Coronary artery (tissue), 2 donors: Measurements from ENCODE around the gene TAX1BP3.

Experiments used
- DNase-seq: peaks from one replicate; pipeline ENCODE4 v3.0.0-alpha.2; 2017; ENCODE audit warnings: low spot score
- H3K27ac ChIP-seq, 2 donors: fragments of 200-600 bp; sonication (generic); one replicate each; pipeline ENCODE4 v1.5.1; 2016 to 2019
- H3K4me3 ChIP-seq: fragments of 200-600 bp; sonication (generic); 2 replicates; pipeline ENCODE4 v1.5.1; 2016; ENCODE audit warnings: mild to moderate bottlenecking, moderate library complexity
- TF ChIP-seq, protein P1 (sequence below): fragments of 200-600 bp; sonication (generic); IDR thresholded peaks from one replicate; pipeline ENCODE4 v1.5.1; 2019; ENCODE audit warnings: antibody characterized with exemption

TAX1BP3 gene

DNA sequence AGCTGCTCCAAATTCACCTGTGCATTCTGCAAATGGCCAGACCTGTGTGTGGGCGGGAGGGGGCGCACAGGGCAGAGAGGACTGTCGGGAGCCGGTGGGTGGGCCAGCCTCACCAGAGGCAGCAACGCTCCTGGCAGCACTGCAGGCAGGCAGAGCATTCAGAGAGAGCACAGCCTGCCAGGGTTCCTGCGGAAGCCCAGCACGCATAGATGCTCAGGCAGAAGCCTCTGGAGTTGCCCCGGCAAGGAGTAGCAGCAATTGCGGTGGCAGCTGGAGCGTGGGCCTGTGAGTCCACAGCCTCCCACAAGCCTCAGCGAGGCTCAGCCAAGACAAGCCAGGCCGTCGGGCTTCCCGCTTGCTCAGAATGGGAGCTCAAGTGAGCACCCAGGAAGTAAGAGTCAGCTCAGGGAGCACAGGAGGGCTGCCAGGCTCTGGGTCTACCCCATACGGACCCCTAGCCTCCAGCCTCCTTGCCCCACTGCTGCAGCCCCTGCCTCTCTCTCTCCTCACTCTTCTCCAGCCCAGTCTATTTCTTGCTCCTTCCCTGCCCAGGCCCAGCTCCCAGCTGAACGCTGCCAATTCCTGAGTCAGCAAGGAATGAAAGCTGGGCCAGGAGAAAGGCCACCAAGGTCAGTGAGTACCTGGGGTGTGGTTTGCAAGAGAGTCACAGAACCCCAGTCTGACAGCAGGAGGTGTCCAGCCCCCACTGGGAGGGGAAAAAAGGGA lies 9.9 kb upstream of the TAX1BP3 start:
- Histone ChIP-seq H3K4me3 (no peak overlapping the region), H3K27ac (no peak overlapping the region)
- no peak for DNase-seq
- TF ChIP-seq, protein P1, sequence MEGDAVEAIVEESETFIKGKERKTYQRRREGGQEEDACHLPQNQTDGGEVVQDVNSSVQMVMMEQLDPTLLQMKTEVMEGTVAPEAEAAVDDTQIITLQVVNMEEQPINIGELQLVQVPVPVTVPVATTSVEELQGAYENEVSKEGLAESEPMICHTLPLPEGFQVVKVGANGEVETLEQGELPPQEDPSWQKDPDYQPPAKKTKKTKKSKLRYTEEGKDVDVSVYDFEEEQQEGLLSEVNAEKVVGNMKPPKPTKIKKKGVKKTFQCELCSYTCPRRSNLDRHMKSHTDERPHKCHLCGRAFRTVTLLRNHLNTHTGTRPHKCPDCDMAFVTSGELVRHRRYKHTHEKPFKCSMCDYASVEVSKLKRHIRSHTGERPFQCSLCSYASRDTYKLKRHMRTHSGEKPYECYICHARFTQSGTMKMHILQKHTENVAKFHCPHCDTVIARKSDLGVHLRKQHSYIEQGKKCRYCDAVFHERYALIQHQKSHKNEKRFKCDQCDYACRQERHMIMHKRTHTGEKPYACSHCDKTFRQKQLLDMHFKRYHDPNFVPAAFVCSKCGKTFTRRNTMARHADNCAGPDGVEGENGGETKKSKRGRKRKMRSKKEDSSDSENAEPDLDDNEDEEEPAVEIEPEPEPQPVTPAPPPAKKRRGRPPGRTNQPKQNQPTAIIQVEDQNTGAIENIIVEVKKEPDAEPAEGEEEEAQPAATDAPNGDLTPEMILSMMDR: no peak

DNA sequence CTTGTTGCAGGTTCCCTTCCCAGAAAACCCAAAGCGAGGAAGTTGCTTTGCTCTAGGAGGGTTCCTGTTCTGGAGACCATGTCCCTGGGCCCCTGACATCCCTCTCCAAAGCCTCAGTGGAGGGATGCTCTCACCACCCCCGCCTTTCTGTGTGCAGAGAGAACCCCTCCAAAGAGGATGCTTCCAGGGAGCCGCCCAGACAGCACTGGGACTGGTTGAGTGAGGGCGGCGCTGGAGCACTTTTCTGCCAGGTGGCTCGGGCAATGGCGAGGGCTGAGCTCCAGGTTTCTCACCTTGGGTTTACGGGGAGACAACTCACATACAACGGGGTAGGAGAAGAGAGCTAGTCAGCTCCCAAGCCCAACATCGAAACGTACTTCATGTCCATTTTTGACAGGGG lies 7.5 kb upstream of the TAX1BP3 start:
- no peak for DNase-seq
- Histone ChIP-seq H3K4me3 (no peak overlapping the region), H3K27ac (no peak overlapping the region)
- TF ChIP-seq, protein P1: no peak

DNA sequence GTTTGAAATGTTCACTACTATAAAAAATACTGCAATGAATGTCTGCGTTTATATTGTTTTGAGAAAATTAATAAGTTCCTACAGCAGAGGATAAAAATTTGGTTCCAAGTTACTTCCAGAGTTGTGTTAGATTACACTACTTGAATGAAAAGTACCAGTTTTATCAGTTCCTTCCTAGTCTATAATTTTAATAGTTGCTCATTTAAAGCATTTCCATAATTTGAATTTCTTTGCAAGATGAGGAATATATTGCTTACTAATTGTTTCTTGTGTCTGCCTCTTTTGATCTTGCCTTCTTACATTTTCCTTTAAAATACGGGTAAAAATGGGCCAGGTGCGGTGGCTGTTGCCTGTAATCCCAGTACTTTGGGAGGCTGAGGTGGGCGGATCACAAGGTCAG lies 4.2 kb upstream of the TAX1BP3 start:
- Histone ChIP-seq H3K4me3 (no peak overlapping the region), H3K27ac (no peak overlapping the region)
- no peak for DNase-seq
- TF ChIP-seq, protein P1: no peak

DNA sequence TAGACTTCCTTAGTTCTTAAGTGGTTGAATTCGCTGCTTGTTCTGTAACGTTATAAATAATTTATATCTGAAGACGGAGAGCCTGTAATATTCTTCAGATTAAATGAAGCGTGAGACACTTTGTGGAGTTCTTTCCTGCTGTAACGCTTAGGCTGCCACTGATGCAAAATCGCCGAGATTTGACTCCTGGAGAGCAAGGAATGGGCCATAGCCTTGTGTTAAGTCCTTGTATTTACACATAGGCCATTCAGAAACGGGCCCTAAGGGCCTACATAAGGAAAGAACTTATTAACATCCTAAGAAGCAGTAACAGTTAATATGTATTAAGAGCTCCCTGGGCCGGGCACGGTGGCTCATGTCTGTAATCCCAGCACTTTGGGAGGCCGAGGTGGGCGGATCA lies 1.2 kb upstream of the TAX1BP3 start:
- H3K4me3 ChIP-seq: peak overlapping the region; percentile 100
- DNase-seq: no peak
- TF ChIP-seq, protein P1: no peak
- H3K27ac ChIP-seq: no peak overlapping the region

DNA sequence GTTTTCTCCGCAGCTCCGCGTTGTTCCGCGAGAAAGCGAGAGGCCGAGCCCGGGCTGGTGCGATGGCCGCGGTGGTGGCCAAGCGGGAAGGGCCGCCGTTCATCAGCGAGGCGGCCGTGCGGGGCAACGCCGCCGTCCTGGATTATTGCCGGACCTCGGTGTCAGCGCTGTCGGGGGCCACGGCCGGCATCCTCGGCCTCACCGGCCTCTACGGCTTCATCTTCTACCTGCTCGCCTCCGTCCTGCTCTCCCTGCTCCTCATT lies 638 bp upstream of the TAX1BP3 start:
- Histone ChIP-seq H3K27ac (peak overlapping the region; percentile 92 to 100), H3K4me3 (peak overlapping the region; percentile 100)
- TF ChIP-seq, protein P1: no peak
- no peak for DNase-seq

DNA sequence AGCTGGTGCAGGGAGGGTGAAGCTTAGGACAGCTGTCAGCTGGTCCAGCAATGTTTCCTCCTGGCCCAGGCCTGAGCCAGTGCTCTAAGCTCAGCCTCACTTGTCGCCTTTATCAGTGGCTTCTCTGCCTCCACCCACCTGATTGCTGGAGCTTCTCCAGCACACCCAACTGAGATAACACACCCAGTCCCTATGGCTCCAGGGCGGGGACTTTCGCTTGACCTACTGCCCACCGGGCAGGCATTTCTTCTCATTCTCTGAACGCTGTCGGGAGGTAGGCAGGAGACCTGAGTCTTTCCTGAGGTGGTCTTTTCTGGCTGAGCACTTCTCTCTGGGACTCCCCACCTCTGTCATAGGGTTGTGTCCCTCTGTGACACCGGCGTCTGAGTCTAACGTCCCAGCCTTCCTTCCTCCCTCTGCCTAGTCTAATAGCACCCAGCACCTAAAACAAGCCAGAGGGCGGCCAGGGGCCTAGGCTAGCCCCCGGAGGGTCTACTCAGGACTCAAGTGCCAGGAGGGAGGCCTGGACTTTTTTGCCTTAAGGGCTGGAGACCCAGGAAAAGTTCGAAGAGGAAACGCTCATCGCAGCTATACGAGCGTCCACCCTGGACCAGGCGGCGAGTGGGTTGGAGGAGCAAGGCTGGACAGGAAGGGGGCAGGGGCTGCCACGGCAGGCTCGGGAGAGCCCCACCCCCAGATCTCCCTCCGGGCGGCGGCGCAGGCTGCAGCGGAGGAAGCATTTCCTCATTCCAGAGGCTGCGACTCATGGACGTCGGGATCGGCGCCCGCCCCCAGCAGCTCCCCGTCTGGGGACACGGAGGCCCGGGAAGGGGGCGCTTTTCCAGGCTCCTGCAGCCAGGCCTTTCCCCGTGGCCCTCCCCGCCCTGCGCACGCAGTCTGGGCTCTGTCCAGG lies 756 bp downstream of the TAX1BP3 start:
- TF ChIP-seq, protein P1: no peak
- Histone ChIP-seq H3K27ac (peak overlapping the region; percentile 92 to 100), H3K4me3 (peak overlapping the region; percentile 100)
- DNase-seq: peak; percentile 95

DNA sequence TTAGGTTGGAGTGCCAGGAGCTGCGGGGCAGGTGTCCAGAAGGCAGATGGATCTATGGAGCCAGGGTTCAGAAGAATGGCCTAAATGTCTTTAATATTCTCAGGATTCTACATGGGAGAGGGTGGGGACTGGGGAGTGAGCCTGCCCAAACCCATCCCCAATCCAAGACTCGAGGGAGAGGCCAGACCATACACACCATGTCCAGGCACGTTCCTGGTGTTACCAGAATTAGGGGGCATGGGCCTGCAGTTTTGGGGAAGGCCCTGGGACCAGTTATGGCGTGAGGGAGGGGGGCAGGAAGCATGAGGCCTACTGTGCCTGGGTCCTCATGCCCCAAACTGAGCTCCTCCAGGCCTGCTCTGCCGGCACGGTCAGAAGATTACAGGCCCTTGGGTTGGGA lies 1.9 kb downstream of the TAX1BP3 start:
- no peak for DNase-seq
- Histone ChIP-seq H3K4me3 (peak overlapping the region; percentile 100), H3K27ac (peak overlapping the region in 1 of 2 donors; percentile 100)
- TF ChIP-seq, protein P1: no peak
